ENCODE measurements around the gene SLC25A24. TPM values are rescaled to one million over a fixed set of nuclear protein-coding genes. Genes with fewer than 3 reads are reported as not detected.

The SLC25A24 gene
- total and polyA plus RNA-seq, 2 of the 13 experiments (the other 11 are each of a cell fraction or from before 2014, with no cell fraction given): 8.0 to 12.4 TPM

DNA sequence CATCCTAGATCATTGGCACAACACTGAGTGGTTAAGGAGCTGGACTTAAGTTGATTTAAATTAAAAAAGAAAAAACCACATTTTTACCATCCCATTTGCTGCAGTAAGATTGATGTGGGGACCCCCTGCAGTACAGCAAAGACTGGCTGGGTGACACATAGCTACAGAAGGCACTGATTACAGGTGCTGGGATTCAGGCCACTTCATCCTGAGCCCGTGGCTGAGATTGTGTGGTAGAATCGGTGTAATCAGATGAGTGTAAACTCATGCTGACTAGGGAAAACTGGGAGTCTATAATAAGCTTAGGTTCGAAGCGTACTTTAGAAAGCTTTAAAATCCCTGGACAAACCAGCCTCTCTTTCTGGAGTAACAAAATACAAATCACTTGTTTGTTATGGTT lies 70.1 kb downstream of the SLC25A24 start:
- ATAC-seq (no peak), FAIRE-seq (no peak), DNase-seq (ENCODE audit: low spot score) (no peak)
- Histone ChIP-seq H3K4me1 (ENCODE audit: insufficient read depth, low read length) (no peaks in the 10 kb centered on the region; the same call in 1 of the 2 replicates), H3K9ac (ENCODE audit: insufficient read depth, low read depth, low read length) (no peak overlapping the region), H3K9me3 (ENCODE audit: low read length) (peaks cover 7% of the 10 kb centered on the region; the same call in 1 of the 2 replicates), H3K4me2 (ENCODE audit: low read depth, low read length) (no peak overlapping the region), H3K79me2 (ENCODE audit: insufficient read depth, low read length) (no peaks in the 10 kb centered on the region), H3K36me3 (replicated peaks in 1 of 2; ENCODE audit: control insufficient read depth in 1 of 2, insufficient read depth in 2 of 2, low read length in 2 of 2) (no peaks in the 10 kb centered on the region), H3K4me3 (replicated peaks in 1 of 3; ENCODE audit: insufficient read depth in 1 of 3, low read depth in 2 of 3, low read length in 3 of 3) (no peak overlapping the region), H3K27ac (ENCODE audit: extremely low read length, insufficient read depth, low read length) (no peak overlapping the region), H4K20me1 (ENCODE audit: insufficient read depth, low read length) (no peaks in the 10 kb centered on the region), H2AFZ (ENCODE audit: low read length) (no peak overlapping the region), H3K27me3 (ENCODE audit: control insufficient read depth in 1 of 2, insufficient read depth in 2 of 2, low read length in 2 of 2) (no peaks in the 10 kb centered on the region)
- ChIA-PET CTCF (ENCODE audit: low intra/inter-chr PET ratio, low total read pairs) (no interaction called here), POLR2A (no interaction called here)
- TF ChIP-seq, protein P1, sequence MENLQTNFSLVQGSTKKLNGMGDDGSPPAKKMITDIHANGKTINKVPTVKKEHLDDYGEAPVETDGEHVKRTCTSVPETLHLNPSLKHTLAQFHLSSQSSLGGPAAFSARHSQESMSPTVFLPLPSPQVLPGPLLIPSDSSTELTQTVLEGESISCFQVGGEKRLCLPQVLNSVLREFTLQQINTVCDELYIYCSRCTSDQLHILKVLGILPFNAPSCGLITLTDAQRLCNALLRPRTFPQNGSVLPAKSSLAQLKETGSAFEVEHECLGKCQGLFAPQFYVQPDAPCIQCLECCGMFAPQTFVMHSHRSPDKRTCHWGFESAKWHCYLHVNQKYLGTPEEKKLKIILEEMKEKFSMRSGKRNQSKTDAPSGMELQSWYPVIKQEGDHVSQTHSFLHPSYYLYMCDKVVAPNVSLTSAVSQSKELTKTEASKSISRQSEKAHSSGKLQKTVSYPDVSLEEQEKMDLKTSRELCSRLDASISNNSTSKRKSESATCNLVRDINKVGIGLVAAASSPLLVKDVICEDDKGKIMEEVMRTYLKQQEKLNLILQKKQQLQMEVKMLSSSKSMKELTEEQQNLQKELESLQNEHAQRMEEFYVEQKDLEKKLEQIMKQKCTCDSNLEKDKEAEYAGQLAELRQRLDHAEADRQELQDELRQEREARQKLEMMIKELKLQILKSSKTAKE (CRISPR knock-in tag; IDR thresholded peaks at IDR 0.05; ENCODE audit: borderline replicate concordance): no peak
- TF ChIP-seq, protein P2, sequence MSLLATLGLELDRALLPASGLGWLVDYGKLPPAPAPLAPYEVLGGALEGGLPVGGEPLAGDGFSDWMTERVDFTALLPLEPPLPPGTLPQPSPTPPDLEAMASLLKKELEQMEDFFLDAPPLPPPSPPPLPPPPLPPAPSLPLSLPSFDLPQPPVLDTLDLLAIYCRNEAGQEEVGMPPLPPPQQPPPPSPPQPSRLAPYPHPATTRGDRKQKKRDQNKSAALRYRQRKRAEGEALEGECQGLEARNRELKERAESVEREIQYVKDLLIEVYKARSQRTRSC (CRISPR knock-in tag; IDR thresholded peaks at IDR 0.05; ENCODE audit: low read depth): no peak
- TF ChIP-seq, protein P3, sequence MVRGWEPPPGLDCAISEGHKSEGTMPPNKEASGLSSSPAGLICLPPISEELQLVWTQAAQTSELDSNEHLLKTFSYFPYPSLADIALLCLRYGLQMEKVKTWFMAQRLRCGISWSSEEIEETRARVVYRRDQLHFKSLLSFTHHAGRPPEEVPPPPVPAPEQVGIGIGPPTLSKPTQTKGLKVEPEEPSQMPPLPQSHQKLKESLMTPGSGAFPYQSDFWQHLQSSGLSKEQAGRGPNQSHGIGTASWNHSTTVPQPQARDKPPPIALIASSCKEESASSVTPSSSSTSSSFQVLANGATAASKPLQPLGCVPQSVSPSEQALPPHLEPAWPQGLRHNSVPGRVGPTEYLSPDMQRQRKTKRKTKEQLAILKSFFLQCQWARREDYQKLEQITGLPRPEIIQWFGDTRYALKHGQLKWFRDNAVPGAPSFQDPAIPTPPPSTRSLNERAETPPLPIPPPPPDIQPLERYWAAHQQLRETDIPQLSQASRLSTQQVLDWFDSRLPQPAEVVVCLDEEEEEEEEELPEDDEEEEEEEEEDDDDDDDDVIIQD (CRISPR knock-in tag; IDR thresholded peaks at IDR 0.05; ENCODE audit: low read depth): no peak
- TF ChIP-seq, protein P4, sequence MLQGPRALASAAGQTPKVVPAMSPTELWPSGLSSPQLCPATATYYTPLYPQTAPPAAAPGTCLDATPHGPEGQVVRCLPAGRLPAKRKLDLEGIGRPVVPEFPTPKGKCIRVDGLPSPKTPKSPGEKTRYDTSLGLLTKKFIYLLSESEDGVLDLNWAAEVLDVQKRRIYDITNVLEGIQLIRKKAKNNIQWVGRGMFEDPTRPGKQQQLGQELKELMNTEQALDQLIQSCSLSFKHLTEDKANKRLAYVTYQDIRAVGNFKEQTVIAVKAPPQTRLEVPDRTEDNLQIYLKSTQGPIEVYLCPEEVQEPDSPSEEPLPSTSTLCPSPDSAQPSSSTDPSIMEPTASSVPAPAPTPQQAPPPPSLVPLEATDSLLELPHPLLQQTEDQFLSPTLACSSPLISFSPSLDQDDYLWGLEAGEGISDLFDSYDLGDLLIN (CRISPR knock-in tag; IDR thresholded peaks at IDR 0.05; ENCODE audit: borderline replicate concordance): no peak
- no peak for TF ChIP-seq FOXA3 (CRISPR knock-in tag; IDR thresholded peaks at IDR 0.05)
- no peak for TF ChIP-seq MEF2D (CRISPR knock-in tag; IDR thresholded peaks at IDR 0.05)
- no peak for TF ChIP-seq TCF7 (IDR thresholded peaks at IDR 0.05; ENCODE audit: low read depth)
- TF ChIP-seq ZNF430 (CRISPR knock-in tag; IDR thresholded peaks at IDR 0.05): no peak
- no peak for TF ChIP-seq EHMT2 (IDR thresholded peaks at IDR 0.05; ENCODE audit: borderline replicate concordance, low read depth, low read length)
- TF ChIP-seq BRCA1 (CRISPR knock-in tag; IDR thresholded peaks at IDR 0.05): no peak
- TF ChIP-seq ZNF337 (CRISPR knock-in tag; IDR thresholded peaks at IDR 0.05; ENCODE audit: borderline replicate concordance, low read depth): no peak
- TF ChIP-seq, protein P5, sequence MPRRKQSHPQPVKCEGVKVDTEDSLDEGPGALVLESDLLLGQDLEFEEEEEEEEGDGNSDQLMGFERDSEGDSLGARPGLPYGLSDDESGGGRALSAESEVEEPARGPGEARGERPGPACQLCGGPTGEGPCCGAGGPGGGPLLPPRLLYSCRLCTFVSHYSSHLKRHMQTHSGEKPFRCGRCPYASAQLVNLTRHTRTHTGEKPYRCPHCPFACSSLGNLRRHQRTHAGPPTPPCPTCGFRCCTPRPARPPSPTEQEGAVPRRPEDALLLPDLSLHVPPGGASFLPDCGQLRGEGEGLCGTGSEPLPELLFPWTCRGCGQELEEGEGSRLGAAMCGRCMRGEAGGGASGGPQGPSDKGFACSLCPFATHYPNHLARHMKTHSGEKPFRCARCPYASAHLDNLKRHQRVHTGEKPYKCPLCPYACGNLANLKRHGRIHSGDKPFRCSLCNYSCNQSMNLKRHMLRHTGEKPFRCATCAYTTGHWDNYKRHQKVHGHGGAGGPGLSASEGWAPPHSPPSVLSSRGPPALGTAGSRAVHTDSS (CRISPR knock-in tag; conservative IDR thresholded peaks at IDR 0.05): no peak
- in situ Hi-C loops (cut with HindIII; ENCODE audit: extremely low pct_ligation_motif_present, low pct_unique_long_range_greater_than_20kb): loop anchor here (5.0 kb wide), 1 partner anchor 343 kb away; no protein-coding TSS in a partner anchor
- WGBS (ENCODE audit: low lambda C conversion rate): 41% methylated on average over 4 of the region's 4 CpGs
- BruUV-seq (replicated peaks): no TSS peak
- intact Hi-C loops (cut with micrococcal nuclease; ENCODE audit: unreplicated experiment): no loop called here

All from HepG2 (cell line).